Anterior cingulate cortex (tissue), 58 donors: Measurements from ENCODE around the gene AMY1B.
"Not testable (repeated sequence)": the region's sequence is repeated elsewhere in the genome, so short reads cannot be mapped to it uniquely, and the experiment has no call there.

Experiments
- DNase-seq, 58 donors: peaks; one replicate each; lab custom pipeline; 2025; lab: John Stamatoyannopoulos, UW

Gene AMY1B

DNA sequence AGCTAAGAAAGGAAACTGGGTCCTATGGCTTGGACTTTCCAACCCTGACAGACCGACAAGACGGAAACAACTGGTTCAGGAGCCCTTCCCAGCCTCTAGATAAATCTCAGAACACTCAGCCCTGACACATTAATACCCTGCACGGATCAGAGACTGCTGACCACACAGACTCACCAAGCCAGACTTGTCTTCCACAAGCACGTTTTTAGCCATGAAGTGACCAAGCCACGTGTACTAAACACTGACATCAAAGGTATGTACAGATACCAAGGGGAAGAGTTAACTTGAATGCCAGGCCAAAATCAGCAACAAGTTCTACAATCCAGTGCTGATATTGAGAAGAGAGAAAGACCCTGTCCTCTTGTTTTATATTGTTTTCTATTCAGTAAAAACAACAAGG, at the start of gene AMY1B:
Gene AMY1B, minus strand, starts transcription at position 101 of the 400 bp plus-strand sequence. CDS start 571 bp downstream, outside the sequence.
- DNase-seq: not testable (repeated sequence)

GRCh38 chr1:103745040-103745439, 49.0 kb upstream of the AMY1B start:
- not testable (repeated sequence) for DNase-seq

GRCh38 chr1:103744449-103744848, 48.4 kb upstream of the AMY1B start:
- not testable (repeated sequence) for DNase-seq

DNA sequence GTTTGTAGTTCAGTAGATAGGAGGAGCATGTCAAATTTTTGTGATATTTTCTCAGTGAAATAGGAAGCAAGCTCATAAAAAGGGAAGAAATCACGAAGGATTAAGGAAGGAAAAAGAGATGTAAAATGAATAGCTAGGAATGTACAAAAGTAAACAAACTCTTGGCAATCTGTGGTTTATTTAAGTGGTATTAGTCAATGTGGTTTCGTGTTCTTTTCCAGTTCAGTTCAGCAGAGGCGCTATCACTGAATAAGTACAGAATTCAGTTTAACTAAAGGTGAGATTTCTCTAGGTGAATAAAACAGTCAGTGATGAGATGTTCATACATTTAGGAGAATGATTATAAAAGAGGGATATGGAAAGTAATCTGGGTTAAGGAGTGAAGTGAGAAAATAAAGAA, 42.0 kb upstream of the AMY1B start:
- not testable (repeated sequence) for DNase-seq

GRCh38 chr1:103735334-103735733, 39.3 kb upstream of the AMY1B start:
- DNase-seq: not testable (repeated sequence)

DNA sequence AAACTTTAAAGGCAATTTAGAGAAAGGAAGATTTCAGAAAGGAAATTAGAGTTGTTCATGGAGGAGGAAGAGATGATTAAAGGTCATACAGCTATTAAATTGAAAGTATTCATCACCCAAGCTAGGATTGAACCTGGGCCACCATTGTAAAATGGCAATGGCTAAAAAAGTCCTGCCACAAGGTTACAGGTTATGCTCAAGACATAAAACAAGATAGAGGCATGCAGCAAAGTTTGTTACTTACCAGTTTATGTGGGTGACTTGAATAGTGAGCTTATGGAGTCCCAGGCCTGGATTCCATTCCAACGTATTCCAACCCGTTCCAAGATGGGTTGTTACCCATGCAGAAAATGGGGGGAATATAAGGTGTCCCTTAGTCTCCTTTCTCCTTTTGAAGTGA, 25.5 kb upstream of the AMY1B start:
- not testable (repeated sequence) for DNase-seq

DNA sequence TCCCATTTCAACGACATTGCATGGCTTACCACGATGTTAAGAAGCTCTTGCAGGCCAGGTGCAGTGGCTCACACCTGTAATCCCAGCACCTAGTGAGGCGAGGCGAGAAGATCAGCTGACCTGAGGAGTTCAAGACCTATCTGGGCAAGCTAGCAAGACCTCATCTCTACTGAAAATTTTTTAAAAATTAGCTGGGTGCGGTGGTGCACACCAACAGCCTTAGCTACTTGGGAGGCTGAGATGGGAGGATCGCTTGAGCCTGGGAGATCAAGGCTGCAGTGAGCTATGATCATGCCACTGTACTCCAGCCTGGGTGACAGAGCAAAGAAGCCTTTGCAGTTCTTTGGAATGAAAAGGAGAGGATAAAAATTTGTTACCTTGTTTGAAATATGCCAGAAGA, 21.4 kb upstream of the AMY1B start:
- DNase-seq: not testable (repeated sequence)

- DNase-seq: not testable (repeated sequence)
These were observed 14.4 kb upstream of the AMY1B start for GRCh38 chr1:103710381-103710780.

- not testable (repeated sequence) for DNase-seq
These were observed 11.7 kb upstream of the AMY1B start for GRCh38 chr1:103707670-103708069.

GRCh38 chr1:103701256-103701655, 5.2 kb upstream of the AMY1B start:
- not testable (repeated sequence) for DNase-seq

DNA sequence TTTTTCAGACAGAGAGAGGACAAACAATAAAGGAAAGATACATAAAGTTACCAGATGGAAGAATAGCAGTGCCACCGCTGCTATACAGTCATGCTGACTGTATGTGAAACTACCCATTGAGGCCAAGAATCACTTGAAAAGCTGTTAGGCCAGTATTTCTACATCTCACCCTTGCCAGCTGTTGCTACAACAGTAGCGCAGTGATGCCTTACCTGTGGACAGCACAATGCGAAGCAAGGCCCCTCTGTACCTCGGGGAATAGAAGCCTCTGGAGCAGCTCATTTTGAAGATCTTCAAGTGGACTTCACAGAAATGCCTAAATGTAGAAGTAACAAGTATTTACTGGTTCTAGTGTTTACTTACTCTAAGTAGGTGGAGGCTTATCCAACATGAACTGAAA, 4.7 kb upstream of the AMY1B start:
- DNase-seq: not testable (repeated sequence)

- not testable (repeated sequence) for DNase-seq
These were observed 1.4 kb upstream of the AMY1B start for GRCh38 chr1:103697430-103697829.

DNA sequence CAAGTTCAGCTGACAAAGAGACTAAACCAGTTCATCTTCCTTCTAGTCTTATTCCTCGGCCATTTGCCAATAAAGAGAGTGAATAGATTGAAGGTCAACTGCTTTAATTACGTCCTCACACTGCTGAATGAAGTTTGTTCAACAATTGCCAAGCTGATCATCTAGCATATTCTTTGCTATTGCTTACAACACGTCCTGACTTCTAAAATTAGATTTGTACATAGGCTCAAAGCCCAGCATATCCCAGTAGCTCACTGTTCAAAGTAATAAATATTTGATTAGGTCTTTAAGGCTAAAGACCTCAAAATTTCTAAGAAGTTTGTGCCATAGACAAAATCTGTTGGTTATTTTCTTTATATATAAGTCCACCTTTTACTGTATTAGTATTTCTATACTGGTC, 19.7 kb downstream of the AMY1B start:
- DNase-seq: not testable (repeated sequence)

DNA sequence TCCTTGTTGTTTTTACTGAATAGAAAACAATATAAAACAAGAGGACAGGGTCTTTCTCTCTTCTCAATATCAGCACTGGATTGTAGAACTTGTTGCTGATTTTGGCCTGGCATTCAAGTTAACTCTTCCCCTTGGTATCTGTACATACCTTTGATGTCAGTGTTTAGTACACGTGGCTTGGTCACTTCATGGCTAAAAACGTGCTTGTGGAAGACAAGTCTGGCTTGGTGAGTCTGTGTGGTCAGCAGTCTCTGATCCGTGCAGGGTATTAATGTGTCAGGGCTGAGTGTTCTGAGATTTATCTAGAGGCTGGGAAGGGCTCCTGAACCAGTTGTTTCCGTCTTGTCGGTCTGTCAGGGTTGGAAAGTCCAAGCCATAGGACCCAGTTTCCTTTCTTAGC, 40.5 kb downstream of the AMY1B start, which contains the start of gene AMY1A:
Gene AMY1A, plus strand, starts transcription at position 301 of the 400 bp plus-strand sequence. CDS start 571 bp downstream, outside the sequence.
- DNase-seq: not testable (repeated sequence)

- not testable (repeated sequence) for DNase-seq
These were observed 41.9 kb downstream of the AMY1B start for GRCh38 chr1:103654133-103654532.

GRCh38 chr1:103650889-103651288, 45.1 kb downstream of the AMY1B start:
- DNase-seq: not testable (repeated sequence)

- not testable (repeated sequence) for DNase-seq
These were observed 45.7 kb downstream of the AMY1B start for GRCh38 chr1:103650305-103650704.

GRCh38 chr1:103643908-103644307, 52.1 kb downstream of the AMY1B start:
- DNase-seq: not testable (repeated sequence)

DNA sequence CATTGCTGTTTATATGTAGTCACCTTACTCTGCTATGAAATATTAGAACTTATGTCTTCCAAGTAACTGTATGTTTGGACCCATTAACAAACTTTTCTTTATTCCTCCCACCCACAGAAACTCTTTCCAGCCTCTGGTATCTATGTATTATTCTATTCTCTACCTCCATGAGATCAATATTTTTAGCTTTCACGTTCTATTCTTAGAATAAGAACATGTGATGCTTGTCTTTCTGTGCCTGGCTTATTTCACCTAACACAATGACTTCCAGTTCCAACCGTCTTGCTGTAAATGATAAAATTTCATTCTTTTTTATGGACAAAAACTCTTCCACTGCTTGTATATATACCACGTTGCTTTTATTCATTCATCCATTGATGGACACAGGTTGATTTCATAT, 54.8 kb downstream of the AMY1B start:
- not testable (repeated sequence) for DNase-seq
